Fibroblast of upper back skin (primary cell): Measurements from ENCODE around the gene GNA12.
"Not testable (repeated sequence)": the region's sequence is repeated elsewhere in the genome, so short reads cannot be mapped to it uniquely, and the experiment has no call there.

Experiments used
- DNase-seq: peaks from one replicate; pipeline ENCODE4 v3.0.0-alpha.2; 2013

GNA12 gene

GRCh38 chr7:2688409-2689342 lies 155.4 kb downstream of the GNA12 start:
- no peak for DNase-seq

- no peak for DNase-seq
These were observed 156.2 kb downstream of the GNA12 start, which contains the start of gene AMZ1 for GRCh38 chr7:2687881-2688318. AMZ1 (plus strand) TSS chr7:2688202; CDS start chr7:2700452, 12,250 bp downstream.

- peak; percentile 29 for DNase-seq
These were observed 156.7 kb downstream of the GNA12 start for GRCh38 chr7:2687338-2687869.

GRCh38 chr7:2686101-2686500 lies 158.0 kb downstream of the GNA12 start:
- DNase-seq = no peak

GRCh38 chr7:2684501-2684900 lies 159.6 kb downstream of the GNA12 start:
- no peak for DNase-seq

GRCh38 chr7:2681929-2682799 lies 161.9 kb downstream of the GNA12 start:
- no peak for DNase-seq

- peak; percentile 56 for DNase-seq
These were observed 163.2 kb downstream of the GNA12 start for GRCh38 chr7:2680792-2681490.

GRCh38 chr7:2680256-2680655 lies 163.9 kb downstream of the GNA12 start:
- DNase-seq = no peak

- not testable (repeated sequence) for DNase-seq
These were observed 164.7 kb downstream of the GNA12 start for GRCh38 chr7:2679135-2680127.

- DNase-seq = not testable (repeated sequence)
These were observed 165.7 kb downstream of the GNA12 start for GRCh38 chr7:2678454-2678853.
